HepG2 (cell line): ENCODE measurements around the gene IGF2BP3. TPM values are rescaled to one million over a fixed set of nuclear protein-coding genes. Genes with fewer than 3 reads are reported as not detected.

ENCODE experiments used
- CTCF ChIP-seq: sonication (generic); formaldehyde crosslinking; IDR thresholded peaks from 2 replicates; pipeline ENCODE4 v1.5.0; 2020; ENCODE audit warnings: mild to moderate bottlenecking, missing genetic modification reagents, moderate library complexity
- DBP ChIP-seq: sonication (generic); formaldehyde crosslinking; IDR thresholded peaks from 2 replicates; pipeline ENCODE4 v1.4.0; 2020; ENCODE audit warnings: missing genetic modification reagents; ENCODE audit errors: not compliant biosample characterization
- GABPA ChIP-seq, 2 experiments: IDR thresholded peaks; 2 replicates each; pipeline ENCODE4 v1.6.1; 2011 to 2016; ENCODE audit warnings: low read depth in 2 of 2, low read length in 1 of 2, missing biosample characterization in 1 of 2, missing genetic modification characterization in 1 of 2
- GPBP1L1 ChIP-seq: sonication (generic); formaldehyde crosslinking; IDR thresholded peaks from 2 replicates; pipeline ENCODE4 v1.5.0; 2020; ENCODE audit warnings: mild to moderate bottlenecking, missing genetic modification reagents
- HNRNPK ChIP-seq: fragments of 200-400 bp; formaldehyde crosslinking; IDR thresholded peaks from 2 replicates; pipeline ENCODE4 v1.6.1; 2018; ENCODE audit warnings: low read length, low read depth, moderate library complexity, mild to moderate bottlenecking; ENCODE audit not compliant: poor library complexity, severe bottlenecking
- MATR3 ChIP-seq: sonication (generic); formaldehyde crosslinking; IDR thresholded peaks from 2 replicates; pipeline ENCODE4 v1.4.0; 2020; ENCODE audit warnings: missing genetic modification reagents
- MXD1 ChIP-seq: sonication (generic); formaldehyde crosslinking; IDR thresholded peaks from 2 replicates; pipeline ENCODE4 v1.4.0; 2020; ENCODE audit warnings: mild to moderate bottlenecking, missing genetic modification reagents
- NPAS2 ChIP-seq: sonication (generic); formaldehyde crosslinking; IDR thresholded peaks from 2 replicates; pipeline ENCODE4 v1.8.0; 2022; ENCODE audit warnings: mild to moderate bottlenecking, missing genetic modification reagents, borderline replicate concordance
- PLSCR1 ChIP-seq: sonication (generic); formaldehyde crosslinking; IDR thresholded peaks from 2 replicates; pipeline ENCODE4 v1.5.0; 2020; ENCODE audit warnings: missing genetic modification reagents, mild to moderate bottlenecking, borderline replicate concordance
- PRDM4 ChIP-seq: sonication (generic); formaldehyde crosslinking; IDR thresholded peaks from 2 replicates; pipeline ENCODE4 v1.9.0; 2021; ENCODE audit warnings: missing genetic modification reagents, borderline replicate concordance
- ZBTB2 ChIP-seq: sonication (generic); formaldehyde crosslinking; IDR thresholded peaks from 2 replicates; pipeline ENCODE4 v1.8.0; 2022; ENCODE audit warnings: low read depth, missing genetic modification reagents
- ZFP37 ChIP-seq: sonication (generic); formaldehyde crosslinking; IDR thresholded peaks from 2 replicates; pipeline ENCODE4 v1.4.0; 2020; ENCODE audit warnings: missing genetic modification reagents, borderline replicate concordance
- ZNF382 ChIP-seq: sonication (generic); formaldehyde crosslinking; IDR thresholded peaks from 2 replicates; pipeline ENCODE4 v1.5.0; 2020; ENCODE audit warnings: missing genetic modification reagents, mild to moderate bottlenecking, borderline replicate concordance
- ZNF446 ChIP-seq: sonication (generic); formaldehyde crosslinking; IDR thresholded peaks from 2 replicates; pipeline ENCODE4 v1.5.0; 2020; ENCODE audit warnings: mild to moderate bottlenecking, missing genetic modification reagents
- ZNF672 ChIP-seq: sonication (generic); formaldehyde crosslinking; IDR thresholded peaks from 2 replicates; pipeline ENCODE4 v1.8.1; 2022; ENCODE audit warnings: missing genetic modification reagents
- ZNF709 ChIP-seq: sonication (generic); formaldehyde crosslinking; IDR thresholded peaks from 2 replicates; pipeline ENCODE4 v1.5.0; 2020; ENCODE audit warnings: mild to moderate bottlenecking, missing genetic modification reagents
- ZNF879 ChIP-seq: sonication (generic); formaldehyde crosslinking; IDR thresholded peaks from 2 replicates; pipeline ENCODE4 v1.8.1; 2023; ENCODE audit warnings: missing genetic modification reagents
- ZZZ3 ChIP-seq: sonication (generic); formaldehyde crosslinking; IDR thresholded peaks from 2 replicates; pipeline ENCODE4 v1.4.0; 2020; ENCODE audit warnings: missing genetic modification reagents, mild to moderate bottlenecking, borderline replicate concordance
- polyA plus RNA-seq, 8 experiments: library from polyadenylated mRNA; depleted of rRNA in 3 of 8; stranded (reverse) in 7 of 8; unstranded in 1 of 8; fragments of >200 nt; fragmentation: Illumina TruSeq in 4 of 8; extraction: Trizol in 4 of 8; gene quantifications; 2 replicates each; pipeline versions ENCODE4 v1.2.1 to v1.2.3, GENCODE V29; 2011 to 2016; ENCODE audit warnings: low read depth in 4 of 8, missing spikeins in 1 of 8, mixed read lengths in 1 of 8; ENCODE audit not compliant: insufficient read depth in 1 of 8
- total RNA-seq, 5 experiments: library from RNA; depleted of rRNA; stranded (reverse); fragments of >200 nt; fragmentation: Illumina TruSeq; extraction: Trizol; gene quantifications; 2 replicates each; pipeline ENCODE4 v1.2.3, GENCODE V29; 2016; ENCODE audit warnings: low read depth in 1 of 5

IGF2BP3 gene
- total and polyA plus RNA-seq, 2 of the 13 experiments (the other 11 are each of a cell fraction or from before 2014, with no cell fraction given): 37.7 to 39.5 TPM

- TF ChIP-seq NPAS2: no peak
- no peak for TF ChIP-seq HNRNPK
- TF ChIP-seq ZNF672 (CRISPR knock-in tag): peak; percentile 69
- TF ChIP-seq ZNF709 (CRISPR knock-in tag): no peak
- TF ChIP-seq MATR3 (CRISPR knock-in tag): no peak
- no peak; the same call in 1 of the 2 replicates for TF ChIP-seq ZFP37 (CRISPR knock-in tag)
- 0 out of 2 replicates have a peak, but pooled peaks have one; percentile 25 for TF ChIP-seq ZNF446 (CRISPR knock-in tag)
- peak; percentile 88 for TF ChIP-seq DBP (CRISPR knock-in tag)
- no peak for TF ChIP-seq PRDM4
- no peak for TF ChIP-seq ZNF382 (CRISPR knock-in tag)
- peak; percentile 13; the same call in 1 of the 2 replicates for TF ChIP-seq CTCF
- TF ChIP-seq GPBP1L1 (CRISPR knock-in tag): no peak
- 0 out of 2 replicates have a peak, but pooled peaks have one; percentile 60 for TF ChIP-seq ZBTB2 (CRISPR knock-in tag)
- peak; percentile 68 for TF ChIP-seq ZZZ3 (CRISPR knock-in tag)
- TF ChIP-seq PLSCR1 (CRISPR knock-in tag): no peak
- no peak; the same call in 1 of the 2 replicates for TF ChIP-seq ZNF879 (CRISPR knock-in tag)
- TF ChIP-seq GABPA (IDR thresholded peaks at IDR 0.05; ENCODE audit: low read depth, low read length): no peak
- peak; percentile 26; the same call in 1 of the 2 replicates for TF ChIP-seq GABPA (CRISPR knock-in tag; IDR thresholded peaks at IDR 0.05; ENCODE audit: low read depth)
- TF ChIP-seq MXD1: peak; percentile 31
Measured at GRCh38 chr7:23474094-23474828, 4.0 kb upstream of the IGF2BP3 start (continued).
